A673 (cell line): ENCODE measurements around the gene KCNK16.

Experiments used
- EZH2 ChIP-seq: fragments of 200-600 bp; sonication (generic); IDR thresholded peaks from 2 replicates; pipeline ENCODE4 v1.6.1; 2017; ENCODE audit warnings: borderline replicate concordance, low read depth, mild to moderate bottlenecking, mixed read lengths, antibody characterized with exemption, low read length; ENCODE audit not compliant: poor library complexity, severe bottlenecking
- TF ChIP-seq, protein P1 (sequence below): fragments of 300-800, 200-600 bp; sonication (generic); conservative IDR thresholded peaks from 2 replicates; pipeline ENCODE4 v1.5.1; 2017; ENCODE audit warnings: low read depth, mild to moderate bottlenecking, antibody characterized with exemption, low read length, moderate library complexity, mixed read lengths

DNA sequence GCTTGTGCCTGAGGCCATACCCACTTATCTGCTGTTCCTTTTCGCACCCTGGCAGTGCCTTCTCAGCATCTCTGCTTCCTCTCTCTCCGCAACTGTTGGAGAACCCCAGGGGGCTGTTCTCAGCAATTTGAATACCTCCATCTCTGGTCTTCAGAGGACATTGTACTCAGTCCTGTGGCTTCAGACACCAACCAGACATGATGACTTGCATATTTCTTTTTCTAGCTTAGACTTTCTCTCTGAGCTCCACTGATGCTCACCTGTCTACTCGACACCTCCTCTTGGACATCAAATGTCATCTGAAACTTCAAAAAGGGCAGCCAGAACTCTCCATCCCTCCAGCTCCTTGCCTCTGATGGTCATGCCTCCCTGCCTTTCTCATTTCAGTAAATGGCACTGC, 18.9 kb upstream of the KCNK16 start:
- TF ChIP-seq, protein P1, sequence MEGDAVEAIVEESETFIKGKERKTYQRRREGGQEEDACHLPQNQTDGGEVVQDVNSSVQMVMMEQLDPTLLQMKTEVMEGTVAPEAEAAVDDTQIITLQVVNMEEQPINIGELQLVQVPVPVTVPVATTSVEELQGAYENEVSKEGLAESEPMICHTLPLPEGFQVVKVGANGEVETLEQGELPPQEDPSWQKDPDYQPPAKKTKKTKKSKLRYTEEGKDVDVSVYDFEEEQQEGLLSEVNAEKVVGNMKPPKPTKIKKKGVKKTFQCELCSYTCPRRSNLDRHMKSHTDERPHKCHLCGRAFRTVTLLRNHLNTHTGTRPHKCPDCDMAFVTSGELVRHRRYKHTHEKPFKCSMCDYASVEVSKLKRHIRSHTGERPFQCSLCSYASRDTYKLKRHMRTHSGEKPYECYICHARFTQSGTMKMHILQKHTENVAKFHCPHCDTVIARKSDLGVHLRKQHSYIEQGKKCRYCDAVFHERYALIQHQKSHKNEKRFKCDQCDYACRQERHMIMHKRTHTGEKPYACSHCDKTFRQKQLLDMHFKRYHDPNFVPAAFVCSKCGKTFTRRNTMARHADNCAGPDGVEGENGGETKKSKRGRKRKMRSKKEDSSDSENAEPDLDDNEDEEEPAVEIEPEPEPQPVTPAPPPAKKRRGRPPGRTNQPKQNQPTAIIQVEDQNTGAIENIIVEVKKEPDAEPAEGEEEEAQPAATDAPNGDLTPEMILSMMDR = no peak
- no peak for TF ChIP-seq EZH2
